Fibroblast of pulmonary artery (primary cell): Measurements from ENCODE around the gene PPP4C.

Experiments used
- DNase-seq: peaks from one replicate; pipeline ENCODE4 v3.0.0-alpha.2; 2010; ENCODE audit warnings: low read depth
- H3K4me3 ChIP-seq: replicated peaks from 2 replicates; pipeline ENCODE4 v1.5.1; 2011; ENCODE audit warnings: low read depth, mild to moderate bottlenecking, control low read depth, low read length, moderate library complexity
- CTCF ChIP-seq: IDR thresholded peaks from 2 replicates; pipeline ENCODE4 v1.5.1; 2011; ENCODE audit warnings: mild to moderate bottlenecking, control low read depth, low read length, inconsistent platforms; ENCODE audit errors: missing control alignments

PPP4C gene

GRCh38 chr16:30075503-30076275, at the start of gene PPP4C:
TSS of gene PPP4C (plus strand) at chr16:30075994. CDS start at chr16:30076378, 384 bp downstream.
- peak within 1 kb of the TSS; percentile 93 for H3K4me3 ChIP-seq
- peak; percentile 89 for DNase-seq
- no peak for TF ChIP-seq CTCF

GRCh38 chr16:30026449-30026848, 49.3 kb upstream of the PPP4C start:
- DNase-seq, result no peak
- no peak overlapping the region for H3K4me3 ChIP-seq
- no peak for TF ChIP-seq CTCF

- no peak for TF ChIP-seq CTCF
- H3K4me3 ChIP-seq, result no peak overlapping the region
- DNase-seq, result no peak
Observed at GRCh38 chr16:30027588-30028437, 48.0 kb upstream of the PPP4C start.

GRCh38 chr16:30028438-30029076, 47.2 kb upstream of the PPP4C start:
- TF ChIP-seq CTCF, result no peak
- DNase-seq, result no peak

GRCh38 chr16:30030011-30030685, 45.6 kb upstream of the PPP4C start:
- no peak for TF ChIP-seq CTCF
- H3K4me3 ChIP-seq, result no peak overlapping the region
- DNase-seq, result no peak

More at GRCh38 chr16:30028438-30029076, 47.2 kb upstream of the PPP4C start:
- no peak overlapping the region for H3K4me3 ChIP-seq

GRCh38 chr16:30030841-30031413, 44.9 kb upstream of the PPP4C start, which contains the start of gene TLCD3B:
TSS of gene TLCD3B (minus strand) at chr16:30031271. CDS start at chr16:30030527, 744 bp downstream.
- DNase-seq, result no peak
- H3K4me3 ChIP-seq, result no peak within 1 kb of the TSS

More at GRCh38 chr16:30030841-30031413, 44.9 kb upstream of the PPP4C start, which contains the start of gene TLCD3B:
- no peak for TF ChIP-seq CTCF
